SKM-1 treated with dmso at 0.1 percent for 144 hours (cell line): Measurements from ENCODE around the gene NGDN.

Experiments
- DNase-seq: peaks from one replicate; lab custom pipeline; 2025; ENCODE audit not compliant: unreplicated experiment; lab: John Stamatoyannopoulos, UW

The NGDN gene

GRCh38 chr14:23520899-23521533, 51.5 kb downstream of the NGDN start:
- no peak for DNase-seq

- DNase-seq: no peak
Observed at GRCh38 chr14:23521785-23522640, 52.5 kb downstream of the NGDN start.

GRCh38 chr14:23522643-23523198, 53.2 kb downstream of the NGDN start:
- DNase-seq: no peak

GRCh38 chr14:23523229-23524016, 53.9 kb downstream of the NGDN start:
- no peak for DNase-seq

DNA sequence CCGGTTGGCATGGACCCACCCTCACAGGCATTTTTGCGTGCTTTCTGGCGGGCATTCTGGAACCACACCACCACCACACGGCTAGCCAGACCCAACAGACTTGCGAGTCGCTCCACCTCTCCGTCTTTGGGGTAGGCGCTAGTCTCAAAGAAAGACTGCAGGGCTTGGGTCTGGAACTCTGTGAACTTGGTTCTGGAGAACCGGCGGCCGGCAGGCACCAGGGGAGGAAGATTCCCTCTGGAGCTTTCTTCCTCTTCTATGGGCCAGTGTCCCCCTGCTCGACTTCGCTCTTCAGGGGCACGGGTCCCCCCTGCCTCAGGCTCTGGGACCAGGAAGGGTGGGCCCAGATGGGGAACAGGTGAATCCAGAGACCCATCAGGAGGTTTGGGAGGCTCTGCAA, 55.5 kb downstream of the NGDN start:
- DNase-seq: no peak

DNA sequence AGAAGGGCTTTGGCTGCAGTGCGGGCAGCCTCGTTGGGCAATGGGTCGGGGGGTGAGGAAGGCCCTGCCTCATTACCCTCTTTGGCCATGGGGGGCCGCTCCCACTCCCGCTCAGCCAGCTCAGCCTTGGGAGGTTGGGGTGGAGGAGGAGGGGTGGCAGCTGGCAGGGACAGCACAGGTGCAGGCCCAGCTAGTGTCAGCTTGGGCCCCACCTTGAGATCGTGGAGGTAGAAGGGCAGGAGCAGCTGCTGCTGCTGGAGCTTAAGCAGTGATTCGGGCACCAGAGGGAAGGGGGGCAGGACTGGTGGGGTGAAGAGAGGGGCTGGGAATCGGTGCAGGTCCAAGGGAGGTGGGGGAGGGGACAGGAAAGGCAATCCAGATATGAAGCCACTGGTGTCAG, 56.1 kb downstream of the NGDN start:
- DNase-seq: no peak
